ENCODE data around the gene GNAZ.

GNAZ gene

GRCh38 chr22:23079240-23079768 lies 9.0 kb downstream of the GNAZ start:
- no peak for DNase-seq

GRCh38 chr22:23079814-23080521 lies 9.6 kb downstream of the GNAZ start:
- DNase-seq: no peak

GRCh38 chr22:23080613-23081290 lies 10.4 kb downstream of the GNAZ start:
- DNase-seq: no peak

- no peak for DNase-seq
Measured at GRCh38 chr22:23082534-23083314, 12.4 kb downstream of the GNAZ start.

GRCh38 chr22:23083315-23084021 lies 13.1 kb downstream of the GNAZ start:
- no peak for DNase-seq

GRCh38 chr22:23084453-23085350 lies 14.4 kb downstream of the GNAZ start:
- DNase-seq: no peak

- no peak for DNase-seq
Measured at GRCh38 chr22:23085351-23085671, 15.0 kb downstream of the GNAZ start.

GRCh38 chr22:23085785-23086184 lies 15.5 kb downstream of the GNAZ start:
- DNase-seq: no peak

GRCh38 chr22:23086263-23086662 lies 15.9 kb downstream of the GNAZ start:
- DNase-seq: no peak

GRCh38 chr22:23086787-23087186 lies 16.5 kb downstream of the GNAZ start:
- DNase-seq: no peak

- DNase-seq: no peak
Measured at GRCh38 chr22:23088199-23088604, 17.9 kb downstream of the GNAZ start.

GRCh38 chr22:23089010-23089409 lies 18.7 kb downstream of the GNAZ start:
- no peak for DNase-seq

- no peak for DNase-seq
Measured at GRCh38 chr22:23089633-23090456, 19.5 kb downstream of the GNAZ start.

GRCh38 chr22:23090457-23090835 lies 20.1 kb downstream of the GNAZ start:
- no peak for DNase-seq

GRCh38 chr22:23091760-23092159 lies 21.4 kb downstream of the GNAZ start:
- DNase-seq: no peak

- DNase-seq: no peak
Measured at GRCh38 chr22:23092217-23092955, 22.1 kb downstream of the GNAZ start.

- no peak for DNase-seq
Measured at GRCh38 chr22:23093051-23093788, 22.9 kb downstream of the GNAZ start.

GRCh38 chr22:23094260-23094659 lies 23.9 kb downstream of the GNAZ start:
- no peak for DNase-seq

Measured in cortex of kidney (tissue), 1 donor.